Fibroblast of skin of right quadriceps (primary cell): Measurements from ENCODE around the gene DYDC1.
A peak's percentile ranks its signal among the peaks of the same experiment; 100 is the strongest.
"Not testable (repeated sequence)": the region's sequence is repeated elsewhere in the genome, so short reads cannot be mapped to it uniquely, and the experiment has no call there.

Experiments
- DNase-seq: peaks from one replicate; pipeline ENCODE4 v3.0.0-alpha.2; 2013

DYDC1 gene

DNA sequence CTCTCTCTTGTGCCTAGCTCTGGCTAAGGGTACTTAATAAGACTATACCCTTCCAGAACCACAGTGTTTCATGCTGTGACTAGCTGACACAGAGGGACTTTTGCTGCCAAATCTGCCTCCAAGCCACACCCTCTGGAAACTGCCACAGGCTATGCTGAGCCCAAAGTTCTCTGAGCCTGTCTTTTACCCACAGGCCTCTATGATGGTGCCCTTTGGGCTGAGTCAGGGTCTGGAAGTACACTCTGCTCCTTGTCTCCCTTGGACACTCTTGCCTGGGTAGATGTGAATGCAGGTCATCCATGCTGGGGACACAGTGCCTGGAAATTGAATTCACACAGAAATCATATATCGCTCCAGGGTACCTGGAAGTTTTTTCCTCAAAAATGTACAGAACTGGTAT, 22.6 kb downstream of the DYDC1 start:
- no peak for DNase-seq

DNA sequence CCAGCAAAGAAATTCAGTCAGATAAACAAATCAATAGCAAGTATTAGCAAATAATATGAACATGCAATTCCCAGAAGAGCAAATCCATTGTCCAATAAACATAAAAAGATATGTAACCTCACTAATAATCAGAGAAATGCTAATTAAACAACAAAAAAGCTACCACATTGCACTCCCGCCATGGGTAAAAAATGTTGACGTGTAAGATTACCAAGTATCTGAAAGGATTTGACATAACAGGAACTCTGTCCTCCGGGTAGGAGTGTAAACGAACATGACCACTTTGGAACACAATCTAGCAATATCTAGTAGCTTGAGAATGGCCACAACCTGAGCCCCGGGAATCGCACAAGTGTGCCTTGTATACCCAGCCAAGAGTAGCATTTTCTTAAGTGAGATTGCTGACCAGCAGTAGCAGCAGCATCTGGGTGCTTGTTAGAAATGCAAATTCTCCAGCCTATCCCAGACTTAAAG, 31.6 kb downstream of the DYDC1 start:
- DNase-seq, result no peak

DNA sequence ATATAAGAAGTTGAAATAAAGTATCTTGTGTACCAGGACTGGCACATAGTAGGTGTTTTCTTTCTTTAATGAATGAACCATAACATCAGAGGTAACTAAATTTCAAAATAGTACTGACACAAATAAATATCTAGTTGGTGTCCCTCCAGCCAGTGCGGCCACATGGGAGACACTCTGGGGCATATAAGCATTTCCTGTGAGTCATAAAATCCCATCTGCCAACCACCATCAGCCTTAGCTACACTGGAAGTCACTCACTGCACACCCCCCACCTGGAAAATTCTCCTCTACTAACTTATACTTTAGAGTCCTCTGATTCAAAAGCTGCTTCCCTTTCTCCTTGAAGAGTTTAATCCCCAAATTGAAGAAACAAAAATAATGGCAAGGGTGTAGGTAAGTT, 32.5 kb downstream of the DYDC1 start:
- DNase-seq, result peak; percentile 65

DNA sequence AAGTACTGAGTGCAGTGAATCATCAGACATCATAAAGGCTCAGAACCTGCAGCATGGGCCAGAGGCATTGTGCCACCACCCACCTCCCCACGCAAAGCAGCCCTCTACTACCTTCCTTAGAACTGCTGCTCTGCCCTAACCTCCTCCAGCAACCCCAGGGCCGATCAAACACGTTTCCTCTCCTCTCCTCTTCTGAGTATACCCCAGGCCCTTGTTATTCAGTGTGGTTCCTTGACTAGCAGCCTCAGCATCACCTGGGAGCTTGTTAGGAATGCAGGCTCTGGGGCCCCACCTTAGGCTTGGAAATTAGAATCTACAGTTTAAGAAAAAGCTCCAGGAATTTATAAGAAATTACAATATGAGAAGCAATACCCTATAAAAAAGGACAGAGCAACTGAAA, 33.2 kb downstream of the DYDC1 start:
- no peak for DNase-seq

DNA sequence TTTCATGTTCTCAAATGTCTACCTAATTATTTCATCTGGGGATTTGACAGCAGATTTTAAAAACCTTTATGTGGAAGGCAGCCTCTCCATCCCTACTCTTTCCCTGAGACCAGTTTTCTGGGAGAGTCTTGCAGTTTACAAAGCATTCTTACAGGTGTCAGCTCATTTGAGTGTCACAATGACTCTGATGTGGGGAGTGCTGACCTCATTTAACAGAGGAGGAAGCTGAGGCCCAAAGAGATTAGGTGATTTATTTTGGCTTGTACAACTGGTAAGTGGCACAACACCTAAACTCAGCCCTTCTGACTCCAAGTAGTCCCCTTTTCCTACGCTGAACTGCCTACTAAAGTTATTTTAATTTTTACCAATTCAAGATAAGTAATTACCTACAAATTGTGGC, 33.8 kb downstream of the DYDC1 start:
- no peak for DNase-seq

DNA sequence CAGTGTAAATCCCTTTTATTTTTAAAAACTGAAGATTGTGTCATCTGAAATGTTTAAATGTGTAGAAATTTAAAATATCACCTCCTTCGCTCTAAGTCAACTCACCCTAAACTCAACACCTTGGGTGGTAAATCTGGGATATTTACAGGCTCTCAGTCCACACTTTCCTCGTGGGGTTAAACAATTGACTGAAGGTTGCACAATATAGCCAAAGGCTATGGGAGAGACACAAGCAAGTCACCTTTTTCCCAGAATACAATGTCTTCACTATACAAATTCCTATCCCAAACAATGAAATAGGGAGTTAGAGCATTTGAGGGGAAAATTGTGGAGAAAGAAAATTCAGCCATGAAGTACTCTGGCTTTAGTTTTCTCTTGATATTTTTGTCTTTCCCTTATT, 34.4 kb downstream of the DYDC1 start:
- DNase-seq, result no peak

DNA sequence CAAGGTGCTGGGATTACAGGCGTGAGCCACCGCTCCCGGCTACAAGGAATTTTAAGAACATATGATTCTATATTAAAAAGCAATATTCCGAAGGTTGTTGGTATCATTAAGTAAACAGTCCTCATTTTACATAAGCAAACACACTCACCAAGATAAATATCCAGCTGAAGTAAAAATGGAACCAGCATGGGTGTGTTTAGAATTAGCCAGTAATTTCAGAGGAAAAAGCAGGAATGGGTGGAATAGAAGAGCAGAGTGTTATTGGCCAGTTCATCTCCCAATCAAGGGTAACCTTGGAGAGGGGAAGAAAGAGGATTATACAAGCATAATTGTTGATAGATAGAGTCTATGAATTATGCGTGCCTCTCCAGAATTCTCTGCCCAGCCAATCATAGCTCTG, 35.4 kb downstream of the DYDC1 start:
- no peak for DNase-seq

DNA sequence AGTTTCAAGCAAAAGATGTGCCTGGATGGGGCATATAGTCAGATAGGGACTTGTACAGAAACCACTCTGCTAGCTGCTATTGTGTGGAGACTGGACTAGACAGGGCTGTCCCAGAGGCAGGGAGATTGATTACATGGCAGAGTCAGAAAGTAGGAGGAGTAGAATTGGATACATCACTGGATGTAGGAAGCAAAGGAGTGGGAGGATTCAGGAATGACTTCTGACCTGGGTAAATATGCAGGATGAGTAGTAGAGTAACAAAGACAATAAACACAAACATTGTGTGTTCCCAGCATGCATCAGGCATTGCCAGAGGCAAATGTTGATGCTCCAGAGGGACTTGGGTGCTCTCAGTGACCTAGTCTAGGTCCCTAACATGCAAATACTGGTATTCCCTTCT, 36.2 kb downstream of the DYDC1 start:
- no peak for DNase-seq

DNA sequence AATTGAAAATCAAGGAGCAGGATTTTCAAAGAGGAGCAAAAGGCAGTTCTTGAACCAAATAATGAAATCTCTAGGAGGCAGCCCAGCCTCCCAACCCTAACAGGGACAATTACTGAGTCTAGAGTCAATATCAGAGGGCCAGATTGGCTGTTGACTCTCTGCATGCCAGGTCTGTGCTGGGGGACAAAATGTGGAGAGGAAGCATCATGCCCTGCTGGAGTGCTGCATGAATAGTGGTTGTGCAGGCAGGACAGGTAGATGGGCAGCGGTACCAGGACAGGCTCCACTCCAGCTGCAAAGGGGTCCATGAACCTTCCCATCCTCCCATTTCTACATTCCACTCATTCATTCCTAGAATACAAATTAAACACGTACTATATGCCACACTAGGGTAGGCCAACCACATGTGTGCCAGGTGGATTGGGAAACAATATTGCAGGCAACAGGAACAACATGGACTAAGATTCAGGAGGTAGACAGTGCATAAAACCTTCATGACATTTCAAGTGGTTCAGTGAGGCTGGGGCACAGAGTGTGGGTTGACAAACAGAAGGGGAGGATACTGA, 36.7 kb downstream of the DYDC1 start:
- DNase-seq, result no peak

DNA sequence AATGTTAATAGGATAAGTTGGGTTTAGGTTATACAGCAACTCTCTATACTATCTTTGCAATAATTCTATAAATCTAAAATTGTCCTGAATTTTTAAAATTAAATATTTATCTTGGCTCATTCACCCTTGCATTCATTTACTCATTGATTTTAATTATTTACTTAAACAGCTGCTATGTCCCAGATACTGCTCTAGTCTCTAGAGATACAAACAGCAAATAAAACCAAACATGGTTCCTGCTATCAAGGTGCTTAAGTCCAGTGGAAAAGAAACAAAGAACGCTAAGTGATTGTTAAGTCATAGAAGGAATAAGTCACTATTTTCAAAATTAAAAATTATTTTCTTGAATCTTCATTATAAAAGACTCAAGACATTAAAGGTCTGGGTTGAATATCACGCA, 37.2 kb downstream of the DYDC1 start:
- DNase-seq, result no peak

DNA sequence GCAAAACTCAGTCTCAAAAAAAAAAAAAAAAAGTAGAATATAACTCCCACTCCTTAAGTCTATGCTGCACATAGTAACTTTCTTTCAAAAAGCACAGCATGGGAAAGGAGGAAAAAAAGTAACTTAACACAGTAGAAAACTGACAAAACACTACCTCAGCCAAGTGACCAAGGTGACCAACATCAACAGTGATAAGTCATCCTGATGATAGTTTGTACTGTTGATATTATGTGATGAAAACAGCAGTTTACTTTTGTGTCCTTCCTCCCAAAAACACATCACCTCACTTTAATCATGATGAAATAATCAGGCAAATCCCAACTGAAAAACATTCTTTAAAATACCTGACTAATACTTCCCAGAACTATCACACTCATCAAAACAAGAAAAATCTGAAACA, 37.8 kb downstream of the DYDC1 start:
- DNase-seq, result no peak

DNA sequence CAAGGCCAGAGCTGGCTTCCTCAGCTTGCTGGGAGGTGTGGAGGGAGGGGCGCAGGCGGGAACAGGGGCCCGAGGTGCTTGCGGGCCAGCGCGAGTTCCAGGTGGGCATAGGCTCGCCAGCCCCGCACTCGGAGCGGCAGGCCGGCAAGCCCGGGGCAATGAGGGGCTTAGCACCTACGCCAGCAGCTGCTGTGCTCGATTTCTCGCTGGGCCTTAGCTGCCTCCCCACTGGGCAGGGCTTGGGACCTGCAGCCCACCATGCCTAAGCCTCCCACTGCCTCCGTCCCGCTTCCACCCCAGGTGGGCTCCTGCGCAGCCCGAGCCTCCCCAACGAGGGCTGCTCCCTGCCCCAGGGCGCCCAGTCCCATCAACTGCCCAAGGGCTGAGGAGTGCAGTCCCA, 41.2 kb downstream of the DYDC1 start:
- no peak for DNase-seq

DNA sequence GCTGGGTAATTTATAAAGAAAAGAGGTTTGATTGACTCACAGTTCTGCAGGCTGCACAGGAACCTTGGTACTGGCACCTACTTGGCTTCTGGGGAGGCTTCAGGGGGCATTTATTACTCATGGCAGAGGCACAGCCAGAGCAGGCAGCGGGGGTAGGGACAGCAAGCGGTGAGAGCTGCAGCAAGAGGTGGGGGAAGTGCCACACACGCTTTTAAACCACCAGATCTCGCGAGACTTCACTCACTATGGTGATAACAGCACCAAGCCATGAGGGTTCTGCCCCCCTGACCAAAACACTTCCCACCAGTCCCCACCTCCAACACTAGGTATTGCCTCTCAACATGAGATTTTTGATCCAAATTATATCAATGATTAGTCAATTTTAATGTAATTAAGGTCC, 43.0 kb downstream of the DYDC1 start:
- DNase-seq, result no peak

DNA sequence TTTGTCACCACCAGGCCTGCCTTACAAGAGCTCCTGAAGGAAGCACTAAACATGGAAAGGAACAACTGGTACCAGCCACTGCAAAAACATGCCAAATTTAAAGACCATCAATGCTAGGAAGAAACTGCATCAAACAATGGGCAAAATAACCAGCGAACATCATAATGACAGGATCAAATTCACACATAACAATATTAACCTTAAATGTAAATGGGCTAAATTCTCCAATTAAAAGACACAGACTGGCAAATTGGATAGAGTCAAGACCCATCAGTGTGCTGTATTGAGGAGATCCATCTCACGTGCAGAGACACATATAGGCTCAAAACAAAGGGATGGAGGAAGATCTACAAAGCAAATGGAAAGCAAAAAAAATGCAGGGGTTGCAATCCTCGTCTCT, 50.6 kb downstream of the DYDC1 start:
- DNase-seq, result not testable (repeated sequence)

DNA sequence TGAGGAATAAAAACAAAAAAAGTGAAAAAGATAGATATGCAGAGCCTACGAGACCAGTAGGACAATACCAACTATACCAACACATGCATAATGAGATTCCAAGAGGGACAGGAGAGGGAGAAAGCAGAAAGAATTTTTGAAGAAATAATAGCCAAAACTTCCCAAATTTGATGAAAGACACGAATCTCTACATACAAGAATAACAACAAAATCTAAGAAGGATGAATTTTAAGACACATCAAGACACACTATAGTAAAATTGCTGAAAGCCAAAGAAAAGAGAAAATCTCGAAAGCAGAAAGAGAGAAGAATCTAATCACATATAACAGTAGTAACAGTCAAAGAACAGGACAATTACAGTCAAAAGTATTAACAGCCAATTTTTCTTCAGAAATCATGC, 59.6 kb downstream of the DYDC1 start:
- DNase-seq, result no peak

DNA sequence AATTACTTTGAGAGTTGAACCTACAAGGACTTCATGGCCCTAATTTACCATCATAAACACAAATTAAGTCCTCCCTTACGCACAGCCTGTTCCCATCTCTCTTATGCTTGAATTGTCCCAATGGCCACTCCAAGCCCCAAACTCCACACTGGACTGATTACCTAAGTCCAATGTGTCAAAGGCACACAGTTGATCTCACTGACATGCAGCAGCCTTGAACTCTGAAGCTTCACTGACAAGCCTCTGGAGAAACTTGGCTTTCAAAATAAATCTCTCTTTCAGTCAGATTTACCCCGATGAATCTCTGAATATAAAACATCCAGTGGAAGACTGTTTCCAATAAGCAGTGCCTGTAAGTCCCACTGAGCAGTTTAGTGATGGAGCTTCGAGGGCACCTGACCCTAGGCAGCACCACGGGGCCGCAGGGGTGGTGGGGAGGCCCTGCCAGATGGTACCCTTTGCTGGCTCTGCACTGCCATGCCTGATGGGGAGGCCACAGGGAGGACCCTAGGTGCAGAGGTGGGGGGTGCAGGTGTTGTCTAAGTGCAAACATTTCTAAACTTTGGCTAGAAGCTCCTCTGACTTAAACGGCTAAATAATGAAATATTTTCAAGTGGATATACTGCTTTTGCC, 63.8 kb downstream of the DYDC1 start:
- DNase-seq, result no peak

DNA sequence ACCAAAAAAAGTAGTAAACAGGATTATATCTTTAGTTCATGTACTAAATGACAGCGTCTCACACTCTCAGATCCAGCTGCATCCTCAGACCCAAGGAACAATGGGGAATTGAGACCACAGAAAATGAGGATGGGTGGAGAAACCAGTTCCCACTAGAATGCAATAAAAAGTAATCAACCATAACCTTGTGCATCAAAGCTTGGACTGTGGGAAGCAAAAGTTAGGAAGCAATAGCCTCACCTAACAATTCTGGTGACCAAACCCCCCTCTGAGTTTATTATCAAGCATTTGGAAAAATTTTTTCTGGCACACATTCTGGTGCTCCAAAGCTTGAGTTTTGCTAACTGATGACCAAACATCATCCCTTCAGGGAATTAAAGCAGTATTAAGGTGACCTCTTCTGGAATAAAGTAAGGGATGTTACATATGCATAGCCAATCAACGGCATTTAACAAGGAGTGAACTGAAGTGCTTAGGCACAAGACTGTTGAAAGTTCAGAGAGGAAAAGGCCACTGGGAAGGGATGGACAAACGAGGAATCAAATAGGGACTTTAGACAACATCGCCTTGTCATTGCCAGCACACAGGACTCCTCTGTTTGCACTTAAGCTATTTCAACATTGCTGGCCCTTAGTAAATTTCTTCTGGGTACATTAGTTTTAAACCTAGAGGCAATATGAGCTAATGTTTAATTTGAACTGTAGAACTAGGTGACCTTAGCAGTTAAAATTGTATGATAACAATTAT, 65.9 kb downstream of the DYDC1 start:
- no peak for DNase-seq

DNA sequence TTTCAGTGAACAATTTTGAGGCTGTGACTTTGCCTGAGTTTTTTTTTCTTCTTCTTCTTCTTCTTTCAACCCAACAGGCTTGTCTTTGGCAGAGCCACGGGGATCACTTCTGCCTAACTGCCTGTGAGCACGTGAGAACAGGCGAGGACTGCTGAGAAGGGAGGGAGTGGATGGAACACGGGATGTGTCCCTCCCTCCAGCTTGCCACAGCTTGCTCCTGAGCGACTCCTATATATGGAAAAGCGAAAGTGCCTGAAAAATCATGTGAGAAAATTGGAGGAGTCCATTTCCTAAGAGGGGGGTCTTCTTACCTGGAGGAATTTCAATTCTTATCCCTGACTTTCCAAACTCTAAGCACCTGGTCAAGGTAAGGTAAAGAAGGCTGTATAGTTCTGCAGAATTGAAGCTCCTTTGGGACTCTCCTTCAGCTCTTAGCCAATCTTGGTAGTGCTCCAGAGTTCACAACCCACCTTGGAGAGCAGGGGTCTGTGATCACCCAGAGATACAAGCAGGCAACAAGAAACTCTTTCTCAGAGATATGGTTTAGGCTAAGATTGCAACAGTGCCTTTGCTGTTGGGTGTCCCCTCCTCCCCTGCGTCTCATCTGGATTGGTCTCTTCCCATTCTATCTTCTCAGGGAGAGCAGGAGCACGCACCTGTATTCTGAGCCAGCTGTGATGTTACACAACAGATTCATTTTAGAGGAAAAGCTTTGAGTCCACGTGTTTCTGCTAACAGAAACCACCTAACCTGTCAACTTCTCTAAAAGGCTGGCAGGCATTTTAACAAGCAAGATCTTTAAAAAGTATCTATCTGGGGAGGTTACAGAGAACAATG, 66.9 kb downstream of the DYDC1 start, which contains the start of gene MAT1A:
TSS of gene MAT1A (minus strand) at position 208 of the 837 bp plus-strand sequence. CDS start 235 bp downstream, outside the sequence.
- no peak for DNase-seq

DNA sequence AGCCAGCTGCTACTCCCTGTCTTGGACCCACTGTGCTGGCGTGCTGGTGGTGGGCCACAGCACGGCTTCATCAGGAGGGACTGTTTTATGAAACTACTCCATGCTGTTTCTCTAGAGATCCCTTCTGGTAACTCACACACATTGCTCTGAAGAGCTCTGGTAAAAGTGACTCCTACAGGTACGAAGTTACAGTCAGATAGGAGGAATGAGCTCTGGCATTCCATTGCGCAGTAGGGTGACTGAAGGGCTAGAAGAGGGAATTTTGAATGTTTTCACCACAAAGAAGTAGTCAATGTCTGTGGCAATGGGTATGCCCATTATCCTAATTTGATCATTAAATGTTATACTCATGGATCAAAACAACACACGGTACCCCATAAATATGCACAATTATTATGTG, 67.7 kb downstream of the DYDC1 start:
- DNase-seq, result no peak
